PC-9 (cell line): ENCODE measurements around the gene GTF3A.

ENCODE experiments used
- EZH2 ChIP-seq: fragments of 200-600 bp; sonication (generic); IDR thresholded peaks from 2 replicates; pipeline ENCODE4 v1.8.0; 2017; ENCODE audit warnings: antibody characterized with exemption, low read depth
- TF ChIP-seq, protein P1 (sequence below): fragments of 200-600 bp; sonication (generic); conservative IDR thresholded peaks from 2 replicates; pipeline ENCODE4 v1.6.1; 2017; ENCODE audit warnings: mixed run types, antibody characterized with exemption, mild to moderate bottlenecking, moderate library complexity

DNA sequence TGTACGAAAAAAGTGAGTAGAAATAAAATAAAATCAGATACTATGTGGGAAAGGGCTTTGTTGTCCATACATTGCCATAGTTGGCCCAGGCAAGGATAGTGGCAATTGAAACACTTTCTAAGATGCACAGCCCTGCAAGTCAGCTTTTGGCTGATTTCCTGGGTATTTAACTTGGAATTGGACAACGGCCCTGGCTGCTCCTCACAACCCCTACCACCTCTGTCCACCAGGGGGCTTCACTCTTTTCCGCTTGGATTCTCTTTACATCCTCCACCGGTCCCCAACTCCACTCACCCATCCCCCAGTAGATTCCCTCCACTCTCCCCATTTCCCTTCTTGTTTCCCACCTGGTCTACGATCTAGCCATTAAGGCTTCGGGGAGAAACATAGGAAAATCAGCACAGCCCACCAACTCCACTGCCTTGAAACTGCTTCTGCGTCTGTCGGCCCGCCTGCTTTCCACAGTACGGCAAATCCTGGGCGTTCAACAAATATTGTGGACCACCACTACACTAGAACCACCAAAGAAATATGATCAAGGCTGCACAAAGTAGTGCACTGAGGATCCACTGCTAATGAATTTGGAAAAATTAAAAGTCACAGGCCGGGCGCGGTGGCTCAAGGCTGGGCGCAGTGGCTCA, 48.6 kb upstream of the GTF3A start:
- TF ChIP-seq, protein P1, sequence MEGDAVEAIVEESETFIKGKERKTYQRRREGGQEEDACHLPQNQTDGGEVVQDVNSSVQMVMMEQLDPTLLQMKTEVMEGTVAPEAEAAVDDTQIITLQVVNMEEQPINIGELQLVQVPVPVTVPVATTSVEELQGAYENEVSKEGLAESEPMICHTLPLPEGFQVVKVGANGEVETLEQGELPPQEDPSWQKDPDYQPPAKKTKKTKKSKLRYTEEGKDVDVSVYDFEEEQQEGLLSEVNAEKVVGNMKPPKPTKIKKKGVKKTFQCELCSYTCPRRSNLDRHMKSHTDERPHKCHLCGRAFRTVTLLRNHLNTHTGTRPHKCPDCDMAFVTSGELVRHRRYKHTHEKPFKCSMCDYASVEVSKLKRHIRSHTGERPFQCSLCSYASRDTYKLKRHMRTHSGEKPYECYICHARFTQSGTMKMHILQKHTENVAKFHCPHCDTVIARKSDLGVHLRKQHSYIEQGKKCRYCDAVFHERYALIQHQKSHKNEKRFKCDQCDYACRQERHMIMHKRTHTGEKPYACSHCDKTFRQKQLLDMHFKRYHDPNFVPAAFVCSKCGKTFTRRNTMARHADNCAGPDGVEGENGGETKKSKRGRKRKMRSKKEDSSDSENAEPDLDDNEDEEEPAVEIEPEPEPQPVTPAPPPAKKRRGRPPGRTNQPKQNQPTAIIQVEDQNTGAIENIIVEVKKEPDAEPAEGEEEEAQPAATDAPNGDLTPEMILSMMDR = peak; percentile 81
- no peak for TF ChIP-seq EZH2
